K562 (cell line): Measurements from ENCODE around the gene NPFFR1. TPM values are rescaled to one million over a fixed set of nuclear protein-coding genes. Genes with fewer than 3 reads are reported as not detected.

ENCODE experiments used
- ATAC-seq: fragments of 200-7000 bp; cut with Tn5 transposase; 3 replicates; pipeline ENCODE4 v1.9.1; 2020; ENCODE audit warnings: moderate library complexity
- BruUV-seq: library from RNA; stranded (reverse); fragments of 400-500 nt; replicated peaks from 2 replicates; lab custom pipeline; 2021; lab: Mats Ljungman, UMichigan
- CTCF ChIA-PET: fragments of 300-600 bp; formaldehyde crosslinking; extraction: SDS; loops from one replicate; lab custom pipeline; 2021; ENCODE audit warnings: low intra/inter-chr PET ratio; lab: Yijun Ruan, JAX
- POLR2A ChIA-PET: fragments of 300-600, 350-650 bp; sonication (Branson Sonifier 250); formaldehyde crosslinking; extraction: SDS; loops from one replicate; lab custom pipeline; 2021; ENCODE audit warnings: antibody characterized with exemption, inconsistent platforms; lab: Yijun Ruan, JAX
- DNase-seq, 4 experiments: peaks; one replicate each; pipeline versions ENCODE4 v3.0.0 to v3.0.0-alpha.2; 2011 to 2018; ENCODE audit warnings: low spot score in 3 of 4, mixed read lengths in 3 of 4; ENCODE audit errors: extremely low read depth in 1 of 4
- FAIRE-seq: peaks from 2 replicates; lab custom pipeline; 2011; peaks lifted over from hg19 to GRCh38; lab: Jason Lieb, UNC
- H2AFZ ChIP-seq: 2 replicates; pipeline ENCODE4 v1.6.0; 2011; ENCODE audit warnings: low read depth, low read length, control low read depth, inconsistent platforms
- H3K27ac ChIP-seq: fragments of 200-600 bp; 3 replicates; pipeline ENCODE4 v1.8.0; 2011; ENCODE audit warnings: low read depth, mild to moderate bottlenecking, control low read depth, inconsistent platforms, low read length, moderate library complexity, mixed read lengths; ENCODE audit errors: extremely low read depth
- H3K27me3 ChIP-seq, 2 experiments: fragments of 300-600 bp in 1 of 2; 2 replicates in 1 of 2; 3 replicates in 1 of 2; pipeline versions ENCODE4 v1.6.0 to v1.8.0; 2011; ENCODE audit warnings: inconsistent platforms in 2 of 2, low read length in 2 of 2, mild to moderate bottlenecking in 1 of 2, mixed read lengths in 1 of 2, moderate library complexity in 1 of 2; ENCODE audit not compliant: control insufficient read depth in 2 of 2, insufficient read depth in 2 of 2
- H3K36me3 ChIP-seq: fragments of 300-600 bp; 3 replicates; pipeline ENCODE4 v1.8.0; 2011; ENCODE audit warnings: mild to moderate bottlenecking, low read length, inconsistent platforms; ENCODE audit not compliant: control insufficient read depth, insufficient read depth
- H3K4me1 ChIP-seq, 2 experiments: fragments of 200-600 bp in 1 of 2; replicated peaks in 1 of 2; 2 replicates in 1 of 2; 3 replicates in 1 of 2; pipeline versions ENCODE4 v1.5.1 to v1.8.0; 2011; ENCODE audit warnings: inconsistent platforms in 2 of 2, low read length in 2 of 2, mild to moderate bottlenecking in 1 of 2, mixed read lengths in 1 of 2, moderate library complexity in 1 of 2; ENCODE audit not compliant: control insufficient read depth in 2 of 2, insufficient read depth in 2 of 2
- H3K4me2 ChIP-seq: 2 replicates; pipeline ENCODE4 v1.6.1; 2011; ENCODE audit warnings: low read length, control low read depth, inconsistent platforms, mixed read lengths; ENCODE audit not compliant: insufficient read depth
- H3K4me3 ChIP-seq: fragments of 200-600 bp; sonication (generic), shearing (Covaris generic); 2 replicates; pipeline ENCODE4 v1.5.1; 2016; ENCODE audit warnings: control low read depth, inconsistent platforms
- H3K79me2 ChIP-seq: fragments of 200-600 bp; 3 replicates; pipeline ENCODE4 v1.8.0; 2011; ENCODE audit warnings: low read length, inconsistent platforms; ENCODE audit not compliant: control insufficient read depth, insufficient read depth
- H3K9ac ChIP-seq, 2 experiments: 2 replicates each; pipeline versions ENCODE4 v1.6.0 to v1.6.1; 2011; ENCODE audit warnings: low read depth in 2 of 2, low read length in 2 of 2, control low read depth in 1 of 2, inconsistent platforms in 1 of 2, mild to moderate bottlenecking in 1 of 2, mixed read lengths in 1 of 2; ENCODE audit not compliant: insufficient read depth in 1 of 2
- H3K9me1 ChIP-seq: one replicate; pipeline ENCODE4 v1.6.0; 2011; ENCODE audit warnings: inconsistent platforms, mild to moderate bottlenecking, low read length, moderate library complexity; ENCODE audit not compliant: control insufficient read depth, insufficient read depth
- H3K9me3 ChIP-seq: replicated peaks from 2 replicates; pipeline ENCODE4 v1.5.1; 2011; ENCODE audit warnings: low read depth, low read length, inconsistent platforms; ENCODE audit not compliant: control insufficient read depth, insufficient read depth
- H4K20me1 ChIP-seq: replicated peaks from 2 replicates; pipeline ENCODE4 v1.6.1; 2011; ENCODE audit warnings: low read length, inconsistent platforms, mixed read lengths; ENCODE audit not compliant: control insufficient read depth, insufficient read depth
- EZH2 ChIP-seq: IDR thresholded peaks from 2 replicates; pipeline ENCODE4 v1.6.1; 2012; ENCODE audit warnings: low read depth, mild to moderate bottlenecking, inconsistent platforms, low read length, borderline replicate concordance
- GABPB1 ChIP-seq: sonication (generic); formaldehyde crosslinking; IDR thresholded peaks from 2 replicates; pipeline ENCODE4 v1.8.0; 2022; ENCODE audit warnings: mild to moderate bottlenecking, missing genetic modification reagents
- NR2C1 ChIP-seq, 2 experiments: fragments of 450-650 bp; IDR thresholded peaks; 2 replicates each; pipeline ENCODE4 v1.6.1; 2017; ENCODE audit warnings: mild to moderate bottlenecking in 2 of 2, antibody characterized with exemption in 1 of 2, inconsistent platforms in 1 of 2, missing compliant biosample characterization in 1 of 2, missing genetic modification characterization in 1 of 2
- PBX2 ChIP-seq, 2 experiments: IDR thresholded peaks in 1 of 2; conservative IDR thresholded peaks in 1 of 2; 2 replicates each; pipeline ENCODE4 v1.6.1; 2016; ENCODE audit warnings: low read depth in 2 of 2, mild to moderate bottlenecking in 1 of 2, missing compliant biosample characterization in 1 of 2, missing genetic modification characterization in 1 of 2, moderate library complexity in 1 of 2
- SMARCA5 ChIP-seq: fragments of 450-650 bp; IDR thresholded peaks from 2 replicates; pipeline ENCODE4 v1.6.1; 2016
- SREBF2 ChIP-seq: sonication (generic); formaldehyde crosslinking; IDR thresholded peaks from 2 replicates; pipeline ENCODE4 v1.4.0; 2020; ENCODE audit warnings: mild to moderate bottlenecking, missing genetic modification reagents
- SRSF1 ChIP-seq: fragments of 200-400 bp; formaldehyde crosslinking; IDR thresholded peaks from 2 replicates; pipeline ENCODE4 v1.6.1; 2017; ENCODE audit warnings: mild to moderate bottlenecking, low read depth, low read length, moderate library complexity
- ZBTB7A ChIP-seq: IDR thresholded peaks from 2 replicates; pipeline ENCODE4 v1.6.1; 2011; ENCODE audit warnings: low read depth, mild to moderate bottlenecking, low read length, moderate library complexity, borderline replicate concordance; ENCODE audit not compliant: control insufficient read depth
- ZC3H4 ChIP-seq: sonication (generic); formaldehyde crosslinking; IDR thresholded peaks from 2 replicates; pipeline ENCODE4 v1.9.0; 2021; ENCODE audit warnings: missing genetic modification reagents, borderline replicate concordance
- ZNF212 ChIP-seq: fragments of 450-650 bp; formaldehyde crosslinking; IDR thresholded peaks from 2 replicates; pipeline ENCODE4 v1.4.0; 2020; ENCODE audit warnings: mild to moderate bottlenecking
- ZNF347 ChIP-seq: fragments of 450-650 bp; formaldehyde crosslinking; IDR thresholded peaks from 2 replicates; pipeline ENCODE4 v1.4.0; 2020; ENCODE audit warnings: low read depth, mild to moderate bottlenecking, moderate library complexity
- ZNF407 ChIP-seq: fragments of 450-650 bp; IDR thresholded peaks from 2 replicates; pipeline ENCODE4 v1.6.1; 2016; ENCODE audit warnings: low read depth
- WGBS: fragments of 100-300 bp; shearing (Covaris generic); methylation state at CpG from one replicate; pipeline ENCODE4 v1.1.6; 2016; ENCODE audit warnings: low coverage, mixed read lengths; ENCODE audit not compliant: insufficient coverage; ENCODE audit errors: missing lambda C conversion rate; 5-methylcytosine and 5-hydroxymethylcytosine counted together
- in situ Hi-C: fragments of 300-500 bp; cut with MboI; formaldehyde crosslinking; loops from 4 replicates; pipeline ENCODE4 v1.15.0; 2018; ENCODE audit warnings: inconsistent platforms, mixed read lengths
- intact Hi-C: fragments of 100-400 bp; cut with micrococcal nuclease; formaldehyde crosslinking; loops from 2 replicates; pipeline ENCODE4 v1.14.2; 2022
- polyA plus RNA-seq, 8 experiments: library from polyadenylated mRNA; depleted of rRNA in 4 of 8; stranded (reverse) in 5 of 8; unstranded in 3 of 8; fragments of >200 nt; fragmentation: Nextera tagmentation in 2 of 8; fragmentation: Illumina TruSeq in 1 of 8; extraction: Ambion mirVana in 2 of 8; extraction: Trizol in 1 of 8; gene quantifications; 2 replicates each; pipeline versions ENCODE4 v1.2.1 to v1.2.3, GENCODE V29; 2011 to 2014; ENCODE audit warnings: inconsistent platforms in 1 of 8, missing spikeins in 1 of 8
- total RNA-seq, 7 experiments: library from RNA; depleted of rRNA in 6 of 7; stranded (reverse); fragments of >200 nt in 6 of 7; fragmentation: Illumina TruSeq in 2 of 7; extraction: Trizol in 2 of 7; gene quantifications; 2 replicates each; pipeline versions ENCODE4 v1.2.1 to v1.2.3, GENCODE V29; 2011 to 2021; ENCODE audit warnings: low replicate concordance in 1 of 7

The NPFFR1 gene
- total and polyA plus RNA-seq, 9 of the 15 experiments (the other 6 are each of a cell fraction or from before 2014, with no cell fraction given) = under 0.01 TPM; not detected in 8

GRCh38 chr10:70292004-70292403 lies 8.2 kb upstream of the NPFFR1 start:
- POLR2A ChIA-PET = interaction anchor here (0.6 to 2.6 kb wide), 2 partner anchors 10 to 32 kb away, joined by 3 to 6 read pairs; no protein-coding TSS in a partner anchor
- BruUV-seq = no TSS peak
- WGBS = 6% methylated on average over 5 of the region's 5 CpGs

More at GRCh38 chr10:70292004-70292403, 8.2 kb upstream of the NPFFR1 start:
- FAIRE-seq = no peak
- Histone ChIP-seq H3K27me3 (peaks cover 15 to 43% of the 10 kb centered on the region in 2 experiments; a peak in 4 of 5 replicates), H3K79me2 (no peaks in the 10 kb centered on the region), H3K4me3 (no peak overlapping the region), H4K20me1 (no peaks in the 10 kb centered on the region), H3K9me1 (no peaks in the 10 kb centered on the region), H2AFZ (no peak overlapping the region), H3K9me3 (no peaks in the 10 kb centered on the region), H3K27ac (no peak overlapping the region), H3K4me2 (no peak overlapping the region), H3K36me3 (no peaks in the 10 kb centered on the region), H3K9ac (no peak overlapping the region), H3K4me1 (peaks cover 5 to 7% of the 10 kb centered on the region in 2 experiments; a peak in 4 of 5 replicates)
- ATAC-seq = no peak
- CTCF ChIA-PET = no interaction called here
- intact Hi-C loops (no loop called here), in situ Hi-C loops (no loop called here)
- TF ChIP-seq PBX2 (CRISPR knock-in tag; IDR thresholded peaks at IDR 0.05; ENCODE audit: low read depth) (no peak), PBX2 (tag; conservative IDR thresholded peaks at IDR 0.05; ENCODE audit: low read depth) (no peak), EZH2 (no peak), SMARCA5 (no peak), SREBF2 (CRISPR knock-in tag) (no peak), ZC3H4 (CRISPR knock-in tag) (no peak), ZBTB7A (no peak), ZNF407 (no peak), ZNF347 (CRISPR knock-in tag) (no peak), NR2C1 (IDR thresholded peaks at IDR 0.05) (no peak), NR2C1 (tag; IDR thresholded peaks at IDR 0.05) (no peak), GABPB1 (CRISPR knock-in tag) (no peak), ZNF212 (CRISPR knock-in tag) (no peak), SRSF1 (no peak)
- DNase-seq = no peak
